GM23248 (cell line): ENCODE data around the gene GABRA4.

Experiments
- EZH2 ChIP-seq: fragments of 200-600 bp; sonication (generic); IDR thresholded peaks from 2 replicates; pipeline ENCODE4 v1.6.1; 2018; ENCODE audit warnings: antibody characterized with exemption, mild to moderate bottlenecking; ENCODE audit not compliant: insufficient read depth, poor library complexity, severe bottlenecking
- EZH2phosphoT487 ChIP-seq: fragments of 200-600 bp; sonication (generic); IDR thresholded peaks from 2 replicates; pipeline ENCODE4 v1.6.1; 2018; ENCODE audit warnings: antibody characterized with exemption, moderate library complexity, mild to moderate bottlenecking, low read depth; ENCODE audit not compliant: insufficient read depth

DNA sequence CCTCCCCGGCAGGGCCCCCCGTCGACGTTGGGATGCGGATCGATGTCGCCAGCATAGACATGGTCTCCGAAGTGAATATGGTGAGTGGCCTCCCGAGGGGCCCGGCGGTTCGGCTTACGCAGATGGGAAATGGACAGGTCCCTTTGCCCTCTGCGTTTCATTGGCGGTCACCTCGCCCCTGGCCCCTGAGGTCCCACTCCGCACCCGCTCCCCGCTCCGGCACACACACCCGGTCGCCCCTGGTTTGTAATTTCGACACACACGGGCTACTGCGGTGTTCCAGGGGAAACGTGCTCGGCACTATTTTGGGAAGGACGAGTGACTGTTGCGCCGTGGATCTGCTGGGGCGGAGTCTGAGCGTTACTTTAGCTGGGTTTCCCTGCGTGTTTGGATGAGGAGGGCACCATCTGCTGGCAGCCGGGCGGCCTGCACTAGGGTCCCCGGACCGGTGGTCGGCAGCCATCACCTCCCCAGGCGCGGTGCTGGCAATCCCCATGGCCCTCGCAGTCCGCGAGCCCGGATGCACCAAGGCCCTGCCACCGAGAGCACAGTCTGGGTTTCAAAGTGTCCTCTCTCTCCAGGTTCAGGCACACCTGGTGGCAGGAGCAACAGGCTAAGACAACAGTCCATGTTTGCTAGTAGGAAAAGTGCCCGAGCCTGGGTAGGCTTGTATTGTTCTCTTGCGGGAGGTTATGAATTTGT lies 39.2 kb upstream of the GABRA4 start:
- TF ChIP-seq EZH2 (no peak), EZH2phosphoT487 (no peak)
